HG02840 (cell line): Measurements from ENCODE around the gene KLHL25.
A peak's percentile ranks its signal among the peaks of the same experiment; 100 is the strongest.

Experiments
- ATAC-seq: cut with Tn5 transposase; IDR thresholded peaks from one replicate; pipeline ENCODE4 v1.9.1; 2021; ENCODE audit warnings: mild to moderate bottlenecking, moderate library complexity, moderate number of reproducible peaks; ENCODE audit not compliant: unreplicated experiment, low FRiP score

The KLHL25 gene

GRCh38 chr15:85723960-85724945 lies 70.5 kb downstream of the KLHL25 start:
- no peak for ATAC-seq

- ATAC-seq: no peak
These were observed 72.2 kb downstream of the KLHL25 start for GRCh38 chr15:85722374-85723152.

DNA sequence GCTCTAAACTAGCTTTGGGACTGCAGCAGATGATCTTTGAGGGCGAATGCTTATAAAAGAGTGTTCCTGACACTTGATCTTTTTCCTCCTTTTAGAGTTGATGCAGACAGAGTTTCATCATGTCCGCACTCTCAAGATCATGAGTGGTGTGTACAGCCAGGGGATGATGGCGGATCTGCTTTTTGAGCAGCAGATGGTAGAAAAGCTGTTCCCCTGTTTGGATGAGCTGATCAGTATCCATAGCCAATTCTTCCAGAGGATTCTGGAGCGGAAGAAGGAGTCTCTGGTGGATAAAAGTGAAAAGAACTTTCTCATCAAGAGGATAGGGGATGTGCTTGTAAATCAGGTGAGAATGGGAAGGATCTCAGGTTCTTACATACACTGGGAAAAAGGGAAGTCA lies 75.7 kb downstream of the KLHL25 start:
- ATAC-seq: no peak

GRCh38 chr15:85718271-85718971 lies 76.3 kb downstream of the KLHL25 start:
- ATAC-seq: peak; percentile 57

GRCh38 chr15:85717212-85717611 lies 77.5 kb downstream of the KLHL25 start:
- ATAC-seq: no peak

- ATAC-seq: no peak
These were observed 78.5 kb downstream of the KLHL25 start for GRCh38 chr15:85716261-85716660.

DNA sequence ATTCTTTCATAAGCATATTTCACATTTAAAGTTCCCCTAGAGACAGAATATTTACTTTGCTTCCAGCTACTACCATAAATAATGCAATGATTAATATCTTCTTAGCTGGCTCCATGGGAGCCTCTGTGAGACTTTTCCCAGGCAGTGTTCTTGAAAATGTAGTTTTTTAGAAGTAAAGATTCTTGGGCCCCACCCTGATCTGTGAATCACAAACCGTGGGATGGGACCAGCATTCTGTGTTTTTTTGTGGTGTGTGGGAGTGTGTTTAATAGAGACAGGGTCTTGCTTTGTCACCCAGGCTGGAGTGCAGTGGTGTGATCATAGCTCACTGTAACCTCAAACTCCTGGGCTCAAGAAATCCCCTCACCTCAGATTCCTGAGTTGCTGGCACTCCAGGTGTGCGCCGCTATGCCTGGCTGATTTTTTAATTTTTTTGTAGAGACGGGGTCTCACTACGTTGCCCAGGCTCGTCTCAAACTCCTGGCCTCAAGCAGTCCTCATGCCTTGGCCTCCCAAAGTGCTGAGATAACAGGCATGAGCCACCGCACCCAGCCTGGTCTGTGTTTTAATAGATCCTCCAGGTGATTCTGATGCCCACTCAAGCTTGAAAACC lies 83.0 kb downstream of the KLHL25 start:
- no peak for ATAC-seq

DNA sequence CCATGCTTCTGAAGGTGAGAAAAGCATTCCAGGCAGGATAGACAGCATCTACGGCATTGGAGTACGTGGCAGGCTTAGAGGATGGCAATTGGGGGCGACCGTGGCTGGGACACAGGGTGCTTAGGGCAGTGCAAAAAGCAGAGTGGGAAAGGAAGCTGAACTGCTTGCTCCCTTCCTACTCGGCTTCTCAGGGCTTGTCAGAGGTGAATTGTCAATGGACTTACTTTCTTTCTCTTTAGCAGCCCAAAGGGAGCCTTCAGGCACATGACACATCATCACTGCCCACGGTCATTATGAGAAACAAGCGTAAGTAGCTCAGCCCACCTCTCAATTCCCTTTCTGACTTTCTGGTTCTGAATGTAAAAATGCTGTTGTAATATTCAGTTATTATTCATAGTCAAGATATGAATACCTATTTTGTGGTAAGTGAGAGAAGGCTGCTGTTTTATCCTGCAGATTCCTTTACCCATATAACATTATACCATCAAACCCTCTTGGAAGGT lies 84.3 kb downstream of the KLHL25 start:
- peak; percentile 54 for ATAC-seq
